Ecto neural progenitor cell (in vitro differentiated cells): ENCODE measurements around the gene CIBAR2.
"Not testable (repeated sequence)": the region's sequence is repeated elsewhere in the genome, so short reads cannot be mapped to it uniquely, and the experiment has no call there.

Source experiments
- DNase-seq: peaks from one replicate; pipeline ENCODE4 v3.0.0-alpha.2; 2018; ENCODE audit warnings: low spot score

Gene CIBAR2

GRCh38 chr16:85062845-85063244 lies 49.4 kb downstream of the CIBAR2 start:
- DNase-seq: no peak

GRCh38 chr16:85062323-85062722 lies 49.9 kb downstream of the CIBAR2 start:
- DNase-seq: no peak

GRCh38 chr16:85061566-85061965 lies 50.7 kb downstream of the CIBAR2 start:
- no peak for DNase-seq

DNA sequence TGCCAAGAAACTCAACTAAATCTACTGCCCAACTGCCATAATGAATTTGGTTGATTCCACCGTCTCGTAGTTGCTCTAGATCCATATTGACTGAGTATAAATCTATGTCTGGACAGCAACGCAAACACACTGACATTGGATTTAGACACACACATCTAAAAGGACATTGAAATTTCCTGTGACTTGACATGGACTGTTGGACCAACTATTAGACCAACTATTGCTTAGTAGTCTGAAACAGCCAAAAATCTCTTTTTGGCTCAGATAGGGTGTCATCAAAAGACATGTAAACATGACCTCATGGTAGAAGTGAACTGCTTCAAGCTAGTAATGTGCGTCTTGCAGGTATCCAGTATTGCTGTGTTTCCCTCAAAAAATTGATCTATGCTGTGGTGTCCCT lies 53.4 kb downstream of the CIBAR2 start:
- no peak for DNase-seq

GRCh38 chr16:85057948-85058347 lies 54.3 kb downstream of the CIBAR2 start:
- DNase-seq: no peak

DNA sequence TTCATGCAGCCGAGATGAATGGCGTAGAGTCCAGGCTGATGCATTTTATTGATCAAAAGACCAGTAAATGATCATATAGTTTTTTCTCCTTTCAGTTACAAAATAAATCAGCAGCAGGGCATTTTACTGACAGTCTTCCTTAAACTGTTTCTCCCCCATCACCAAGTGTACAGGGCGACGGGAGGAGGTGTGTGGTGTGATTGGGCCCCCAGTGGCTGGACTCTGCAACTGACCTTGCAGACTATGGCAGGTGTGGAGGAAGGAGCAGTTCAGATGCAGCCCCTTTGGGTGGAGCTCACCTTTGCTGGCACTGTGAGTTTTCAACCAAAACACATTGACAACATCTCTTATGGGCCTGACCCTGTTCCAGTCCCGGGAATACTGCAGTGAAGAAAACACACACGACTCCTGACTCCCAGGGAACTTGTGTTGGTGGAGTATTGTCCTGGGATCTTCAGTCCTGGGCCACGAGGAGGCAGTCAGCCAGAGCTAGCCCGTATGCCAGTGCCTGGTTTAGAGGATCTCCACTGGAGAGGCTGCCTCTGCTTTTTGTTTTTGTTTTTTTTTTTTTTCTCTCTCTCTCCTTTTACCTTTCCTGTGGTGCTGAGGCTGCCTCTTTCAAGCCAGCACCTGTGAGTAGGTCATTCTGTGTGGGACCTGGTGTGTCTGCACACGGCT lies 54.9 kb downstream of the CIBAR2 start:
- no peak for DNase-seq

- no peak for DNase-seq
These were observed 56.0 kb downstream of the CIBAR2 start for GRCh38 chr16:85056211-85056748.

GRCh38 chr16:85055493-85056210 lies 56.6 kb downstream of the CIBAR2 start:
- no peak for DNase-seq

DNA sequence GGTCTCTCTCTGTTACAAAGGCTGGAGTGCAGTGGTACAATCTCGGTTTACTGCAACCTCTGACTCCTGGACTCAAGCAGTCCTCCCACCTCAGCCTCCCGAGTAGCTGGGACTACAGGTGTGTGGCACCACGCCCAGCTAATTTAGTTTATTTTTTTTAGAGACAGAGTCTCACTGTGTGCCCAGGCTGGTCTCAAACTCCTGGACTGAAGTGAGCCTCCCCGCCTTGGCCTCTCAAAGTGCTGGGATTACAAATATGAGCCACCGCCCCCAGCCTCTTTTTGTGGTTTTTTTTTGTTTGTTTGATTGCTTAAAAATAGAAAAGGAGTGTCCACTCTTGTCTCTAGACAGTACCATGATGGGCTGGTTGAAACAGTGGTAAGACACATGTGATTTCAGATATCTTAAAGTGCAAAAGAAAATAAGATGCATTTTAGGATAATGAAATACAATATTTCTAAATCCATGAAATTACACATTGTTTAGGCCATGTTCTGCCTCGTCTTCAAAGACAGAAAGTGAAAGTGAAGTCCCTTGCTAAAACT lies 57.3 kb downstream of the CIBAR2 start:
- DNase-seq: no peak

GRCh38 chr16:85054321-85054720 lies 58.0 kb downstream of the CIBAR2 start:
- DNase-seq: not testable (repeated sequence)

DNA sequence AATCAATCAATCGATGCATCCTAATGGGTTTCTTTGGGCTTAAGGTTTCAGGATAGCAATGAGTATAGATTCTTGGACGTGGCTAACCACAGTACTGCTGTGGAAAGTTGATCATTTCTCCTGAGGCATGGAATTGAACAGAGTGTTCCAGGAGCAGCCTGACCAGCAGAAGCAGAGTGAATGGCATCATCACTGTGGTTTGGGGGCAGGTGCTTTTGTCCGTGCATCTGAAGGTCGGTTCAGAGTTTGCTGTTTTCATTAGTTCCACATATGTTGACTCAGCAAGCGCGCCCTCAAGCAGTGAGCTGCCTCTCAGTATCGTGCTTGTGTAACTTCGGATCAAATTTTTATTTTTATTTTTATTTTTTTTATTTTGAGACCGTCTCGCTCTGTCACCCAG lies 59.7 kb downstream of the CIBAR2 start:
- DNase-seq: no peak

DNA sequence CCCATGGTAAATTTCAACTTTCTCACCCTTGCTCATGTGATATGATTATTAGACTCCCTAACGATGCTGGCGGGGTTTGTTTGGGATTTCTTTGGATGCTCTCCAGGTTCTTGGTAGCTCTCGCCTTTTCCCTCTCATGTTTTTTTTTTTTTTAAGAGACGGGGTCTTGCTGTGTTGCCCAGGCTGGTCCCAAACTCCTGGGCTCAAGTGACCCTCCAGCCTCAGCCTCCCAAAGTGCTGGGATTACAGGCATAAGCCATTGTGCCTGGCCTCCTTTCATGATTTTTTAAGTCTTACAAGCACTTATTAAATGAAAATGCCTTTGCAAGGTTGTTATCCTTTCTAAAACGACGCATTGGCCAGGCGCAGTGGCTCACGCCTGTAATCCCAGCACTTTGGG lies 60.6 kb downstream of the CIBAR2 start:
- no peak for DNase-seq

GRCh38 chr16:85051067-85051581 lies 61.1 kb downstream of the CIBAR2 start:
- DNase-seq: no peak

DNA sequence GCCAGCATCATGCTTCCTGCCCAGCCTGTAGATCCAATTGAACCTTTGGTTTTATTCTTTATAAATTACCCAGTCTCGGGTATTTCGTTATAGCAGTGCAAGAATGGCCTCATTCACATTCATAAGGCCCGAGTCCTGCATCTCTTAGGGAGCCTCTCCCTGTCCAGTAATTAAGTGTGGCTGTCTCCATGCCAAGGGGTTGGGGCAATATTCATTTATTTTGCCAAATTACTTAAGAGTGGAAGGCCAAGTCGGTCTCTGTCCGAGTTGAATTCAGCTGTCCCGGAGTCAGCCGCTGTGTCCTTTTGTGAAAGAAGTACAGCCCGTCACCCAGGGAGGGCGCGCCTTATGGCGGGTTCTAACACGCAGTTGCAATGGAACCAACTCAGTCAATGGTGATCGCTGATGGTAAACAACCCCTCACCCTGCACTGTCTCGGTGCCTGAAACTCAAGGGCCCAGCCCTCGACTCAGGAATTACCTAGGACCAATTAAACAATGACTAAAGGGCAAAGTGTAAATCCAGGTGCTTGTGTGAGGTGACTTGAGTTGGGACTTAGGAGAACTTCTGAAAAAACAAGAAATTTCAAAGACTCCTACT lies 62.5 kb downstream of the CIBAR2 start:
- DNase-seq: no peak

GRCh38 chr16:85048921-85049562 lies 63.2 kb downstream of the CIBAR2 start:
- no peak for DNase-seq
